GM21528 (cell line): Measurements from ENCODE around the gene RFX4.

Experiments
- ATAC-seq: cut with Tn5 transposase; IDR thresholded peaks from one replicate; pipeline ENCODE4 v1.9.1; 2021; ENCODE audit warnings: mild to moderate bottlenecking, moderate library complexity; ENCODE audit not compliant: unreplicated experiment, low FRiP score

Gene RFX4

DNA sequence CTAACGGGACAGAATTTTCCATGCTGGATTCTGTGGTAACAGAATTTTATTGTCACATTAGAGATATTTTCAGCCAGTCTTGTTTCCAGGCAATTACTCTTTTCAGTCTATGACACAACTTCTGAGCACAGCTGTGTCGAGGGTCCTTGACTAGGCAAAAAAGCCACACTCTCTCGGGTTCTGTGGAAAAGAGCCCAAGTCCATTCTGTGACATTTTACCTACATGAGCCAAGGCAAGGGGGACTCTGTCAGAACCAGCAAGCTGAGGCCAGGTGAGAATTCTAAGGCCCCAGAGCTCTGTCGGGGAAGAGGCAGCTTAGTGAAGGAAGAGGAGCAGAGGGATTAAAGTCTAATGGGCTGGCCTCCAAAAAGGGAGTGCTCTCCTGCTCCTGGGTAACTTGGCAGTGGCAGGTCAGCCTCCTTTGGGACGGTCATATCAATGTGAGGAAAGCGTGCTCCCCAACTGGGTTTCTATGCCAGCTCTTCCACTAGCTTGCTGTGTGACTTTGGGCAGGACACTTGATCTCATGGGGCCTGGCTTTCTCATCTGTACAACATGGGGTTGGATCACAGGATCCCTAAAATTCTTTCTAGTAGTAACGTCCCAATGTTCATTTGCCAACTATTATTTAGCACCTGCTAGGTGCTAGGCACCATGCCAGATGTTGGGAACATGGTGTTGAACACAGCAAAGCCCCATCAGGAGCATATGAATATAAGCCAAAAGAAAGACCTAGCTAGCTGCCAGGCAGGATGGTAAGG, 175.7 kb downstream of the RFX4 start:
- ATAC-seq, result no peak

DNA sequence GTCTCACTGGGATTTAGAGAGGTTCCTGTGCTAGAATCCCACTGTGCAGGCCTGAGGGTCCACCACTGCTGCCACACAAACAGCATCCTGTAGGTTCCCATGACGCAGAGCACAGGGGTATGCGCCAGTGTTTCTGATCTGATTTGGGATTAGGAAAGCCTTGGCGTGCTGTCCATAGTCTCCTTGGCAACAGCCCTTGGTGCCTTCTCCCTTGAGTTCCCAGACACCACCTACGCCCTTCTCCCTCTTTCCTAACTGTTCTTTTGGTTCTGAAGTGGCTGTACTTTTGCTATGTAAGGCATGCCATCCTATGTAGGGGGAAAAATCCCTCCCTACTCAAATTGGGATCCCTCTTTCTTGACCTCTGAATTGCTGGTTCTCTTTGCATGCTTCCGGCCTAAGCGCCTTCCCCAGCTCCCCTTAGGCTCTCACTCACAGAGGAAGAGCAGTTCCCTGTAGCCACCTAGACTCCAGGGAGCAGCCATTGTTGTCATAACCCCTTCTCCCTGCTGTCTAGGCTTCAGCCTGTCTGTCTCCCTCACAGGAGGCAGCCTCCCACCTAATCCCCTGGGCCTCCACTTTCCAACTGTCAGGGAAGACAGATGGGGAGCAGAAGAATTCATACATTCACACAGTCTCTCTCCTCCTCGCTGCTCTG, 176.9 kb downstream of the RFX4 start:
- ATAC-seq, result peak; percentile 35

DNA sequence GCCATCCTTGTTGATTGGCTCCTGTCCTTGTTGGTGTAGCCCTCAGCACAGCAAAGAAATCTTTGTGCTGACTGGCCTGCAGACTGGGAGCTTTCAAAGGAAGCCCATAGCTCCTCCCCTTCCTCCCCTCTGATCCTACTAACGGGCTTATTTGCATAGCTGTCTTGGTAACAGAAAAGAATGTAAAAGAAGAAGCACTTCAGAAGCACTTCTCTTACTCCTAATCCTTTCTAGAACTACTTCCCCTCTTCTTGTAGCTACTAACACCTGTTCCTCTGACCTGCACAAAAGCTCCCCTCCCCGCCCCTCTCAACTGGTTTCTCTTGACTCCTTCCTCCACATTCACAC, 177.4 kb downstream of the RFX4 start:
- ATAC-seq, result peak; percentile 98

DNA sequence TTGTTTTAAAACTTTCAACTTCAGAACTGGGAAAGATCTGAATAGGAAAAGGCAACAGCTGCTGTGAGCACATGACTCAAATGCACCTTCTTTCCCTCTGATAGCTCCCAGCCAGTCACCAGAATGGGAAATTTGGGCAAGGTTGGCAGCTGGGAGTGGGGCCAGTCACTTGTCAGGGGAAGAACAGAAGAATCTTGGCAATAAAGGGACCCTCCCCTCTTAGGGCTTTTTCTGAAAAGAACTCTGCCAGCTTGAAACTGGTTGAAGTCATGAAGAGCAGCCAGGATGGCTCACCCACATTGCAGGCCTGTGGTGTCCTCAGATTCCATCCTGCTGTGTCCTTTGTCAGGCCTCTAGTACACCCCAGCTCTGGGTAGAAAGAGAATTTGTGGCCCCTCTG, 181.4 kb downstream of the RFX4 start:
- ATAC-seq, result no peak

DNA sequence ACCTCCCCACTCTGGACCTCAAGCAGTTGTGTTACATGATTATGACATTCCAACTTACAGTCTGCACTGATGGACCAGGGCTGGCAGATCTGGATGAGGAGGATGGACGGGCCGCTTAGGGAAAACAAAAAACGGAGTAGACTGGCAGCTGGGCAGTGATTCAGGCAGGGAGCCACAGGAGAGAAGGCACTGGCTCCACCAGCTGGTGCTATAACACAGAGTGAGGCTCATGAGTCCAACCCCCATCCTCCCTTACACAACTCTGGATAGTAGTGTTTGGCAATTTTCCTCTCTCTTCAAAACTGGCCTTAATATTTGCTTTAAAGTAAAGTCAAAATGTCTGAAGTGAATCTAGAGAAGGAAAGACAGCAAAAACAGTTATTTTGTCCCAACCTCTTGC, 181.9 kb downstream of the RFX4 start:
- ATAC-seq, result no peak

DNA sequence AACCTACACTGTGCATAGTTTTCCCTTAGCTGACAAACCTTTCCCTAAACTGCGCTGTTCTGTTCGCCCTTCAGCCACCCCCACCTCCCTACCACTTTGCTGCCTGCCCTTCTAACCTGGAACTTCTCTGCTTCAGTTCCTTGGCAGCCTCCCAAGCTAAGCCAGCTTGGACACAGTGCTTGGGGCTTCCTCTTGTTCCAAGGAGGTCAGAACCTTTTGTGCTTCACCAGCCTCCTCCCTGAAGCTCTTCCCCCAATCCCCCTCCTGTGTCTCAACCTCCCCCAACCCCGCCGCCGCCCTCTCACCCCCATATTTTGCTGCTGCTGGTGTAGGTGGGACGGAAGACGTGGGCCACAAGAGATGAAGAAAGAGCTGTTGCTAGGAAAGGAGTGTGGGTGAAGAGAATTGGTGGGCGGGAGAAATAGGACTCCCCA, 183.6 kb downstream of the RFX4 start:
- ATAC-seq, result no peak

DNA sequence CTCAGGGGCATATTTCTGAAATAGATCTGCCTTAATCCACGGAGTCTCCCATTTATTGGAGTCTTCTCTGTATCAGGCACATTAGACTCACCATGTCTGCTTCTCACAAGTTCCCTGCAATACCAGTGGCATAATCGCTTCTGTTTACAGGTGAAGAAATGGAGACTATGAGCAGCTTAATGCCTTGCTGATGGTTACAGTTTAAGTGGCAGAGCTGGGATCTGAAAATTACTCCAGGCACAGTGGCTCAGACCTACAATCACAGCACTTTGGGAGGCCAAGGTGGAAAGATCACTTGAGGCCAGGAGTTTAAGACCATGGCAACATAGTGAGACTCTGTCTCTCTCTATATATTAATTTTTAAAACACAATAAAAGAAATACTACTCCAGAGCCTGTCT, 184.4 kb downstream of the RFX4 start:
- no peak for ATAC-seq

DNA sequence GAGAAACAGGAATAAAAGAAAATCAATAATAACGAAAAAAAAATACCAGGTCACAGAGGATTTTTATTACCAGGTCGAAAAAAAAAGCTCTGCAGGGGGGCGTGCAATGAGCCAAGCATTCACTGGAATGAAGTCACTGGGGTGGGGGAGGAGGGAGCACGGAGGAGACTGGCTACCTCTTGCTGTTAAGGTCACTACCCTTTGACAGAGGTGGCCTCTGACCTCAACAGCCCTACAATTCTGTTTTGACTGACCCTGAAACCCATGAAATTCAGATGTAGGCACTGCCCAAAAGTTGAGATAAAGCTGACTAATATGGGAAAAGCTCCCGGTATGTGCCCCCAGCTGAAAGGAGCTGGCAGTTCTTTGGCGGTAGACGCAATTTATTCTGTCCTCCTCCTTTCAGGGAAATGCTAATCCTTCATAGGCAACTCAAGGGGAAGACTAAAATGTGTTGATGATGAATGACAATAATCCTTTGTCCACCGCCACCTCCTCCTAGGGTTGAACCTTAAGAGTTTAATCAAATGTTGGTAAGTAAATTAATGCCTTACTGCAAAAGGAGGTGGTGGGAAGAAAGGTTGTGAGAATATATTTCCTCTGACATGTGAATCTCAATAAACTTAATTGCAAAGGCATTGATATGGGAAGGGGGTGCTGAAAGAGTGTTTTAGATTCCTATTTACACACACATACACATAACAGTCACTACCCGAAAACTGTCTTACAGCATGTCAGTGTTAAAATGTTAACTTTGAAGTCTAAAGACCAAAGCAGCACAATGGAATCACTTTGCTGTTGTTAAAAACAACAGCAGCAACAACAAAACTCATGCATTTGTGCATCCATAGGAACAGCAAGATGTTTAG, 185.4 kb downstream of the RFX4 start:
- ATAC-seq, result no peak

DNA sequence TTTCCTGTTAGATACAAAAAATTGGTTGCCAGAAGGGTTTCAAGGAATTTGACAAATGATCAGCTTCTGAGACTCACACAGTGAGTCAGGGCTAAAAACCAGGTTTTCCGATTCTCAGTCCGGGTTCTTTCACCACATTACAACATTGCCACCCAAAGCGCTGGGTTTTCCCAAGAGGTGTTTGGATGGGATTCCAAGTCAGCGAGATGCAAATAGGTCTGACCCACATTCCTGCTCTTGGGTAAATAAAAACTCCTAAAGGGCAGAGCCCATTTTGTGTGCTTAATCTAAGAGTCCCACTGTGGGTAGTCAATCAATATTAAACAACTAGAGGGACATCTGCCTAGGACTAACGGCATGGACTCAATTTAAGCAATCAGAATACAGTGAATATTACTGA, 186.3 kb downstream of the RFX4 start:
- no peak for ATAC-seq

DNA sequence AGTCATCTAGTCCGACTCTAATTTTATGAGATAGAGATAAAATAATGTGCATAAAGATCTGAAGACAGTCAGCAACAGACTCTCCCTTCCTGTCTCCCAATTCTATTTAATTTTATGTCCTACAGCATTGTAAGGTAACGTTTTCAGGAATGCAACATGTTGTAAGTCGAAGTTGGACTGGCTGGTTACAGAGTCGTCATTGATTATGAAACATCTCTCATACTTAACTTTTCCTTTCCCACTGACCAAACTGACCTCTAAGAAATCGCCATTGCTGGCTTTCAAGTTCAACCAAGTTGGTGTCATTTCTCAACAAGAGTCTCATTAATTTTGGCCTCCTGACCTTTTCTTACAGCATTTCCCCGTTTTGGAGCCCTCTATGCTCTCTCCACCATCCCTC, 186.7 kb downstream of the RFX4 start:
- no peak for ATAC-seq

DNA sequence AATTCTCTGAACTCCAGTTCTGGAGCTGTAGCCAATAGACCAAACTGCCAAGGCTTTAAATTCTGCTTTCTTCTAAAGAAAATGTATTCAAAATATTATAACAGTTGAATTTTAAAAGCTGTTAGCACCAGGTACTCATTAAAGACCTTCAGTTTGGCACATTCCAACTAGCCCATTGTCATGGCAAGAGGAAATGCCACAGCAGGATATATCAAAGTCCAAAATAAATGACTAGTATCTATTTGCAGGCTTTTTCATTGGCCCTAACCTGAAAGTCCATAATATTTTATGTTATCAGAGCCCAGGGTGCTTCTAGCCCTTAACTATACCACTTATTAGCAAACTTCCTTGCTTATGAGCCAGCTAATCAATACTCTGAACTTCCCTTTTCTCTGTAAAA, 188.6 kb downstream of the RFX4 start:
- no peak for ATAC-seq

DNA sequence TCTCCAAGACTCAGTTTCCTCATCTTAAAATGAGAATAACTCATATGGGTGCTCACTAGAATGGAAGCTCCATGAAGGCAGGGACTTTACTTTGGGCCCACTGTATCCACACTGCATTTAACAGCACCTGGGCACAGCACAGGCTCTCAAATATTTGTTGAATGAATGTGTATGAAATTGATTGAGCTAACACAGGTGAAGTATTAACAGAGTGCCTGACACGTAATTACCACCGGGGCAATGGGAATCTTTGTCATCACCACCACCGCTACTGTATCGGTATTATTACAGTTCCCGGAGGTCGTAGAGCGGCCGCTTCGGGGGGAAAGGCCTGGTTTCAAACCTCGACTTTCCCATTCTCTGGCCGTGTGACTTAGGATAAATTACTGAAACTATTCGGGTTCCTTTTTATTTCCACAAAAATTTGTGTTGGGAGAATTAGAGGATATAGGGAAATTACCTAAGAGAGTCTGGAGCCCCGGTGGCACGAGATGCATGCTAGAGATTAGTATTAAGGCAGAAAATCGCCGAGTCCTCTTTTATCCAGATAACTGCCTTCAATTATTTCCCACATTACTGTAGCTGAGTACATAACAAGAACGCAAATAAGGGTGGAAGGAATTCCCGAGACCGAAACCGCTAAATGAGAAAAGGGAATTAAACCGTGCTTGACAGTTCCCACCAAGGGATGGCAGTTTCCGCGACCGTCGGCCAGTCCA, 190.6 kb downstream of the RFX4 start:
- no peak for ATAC-seq

DNA sequence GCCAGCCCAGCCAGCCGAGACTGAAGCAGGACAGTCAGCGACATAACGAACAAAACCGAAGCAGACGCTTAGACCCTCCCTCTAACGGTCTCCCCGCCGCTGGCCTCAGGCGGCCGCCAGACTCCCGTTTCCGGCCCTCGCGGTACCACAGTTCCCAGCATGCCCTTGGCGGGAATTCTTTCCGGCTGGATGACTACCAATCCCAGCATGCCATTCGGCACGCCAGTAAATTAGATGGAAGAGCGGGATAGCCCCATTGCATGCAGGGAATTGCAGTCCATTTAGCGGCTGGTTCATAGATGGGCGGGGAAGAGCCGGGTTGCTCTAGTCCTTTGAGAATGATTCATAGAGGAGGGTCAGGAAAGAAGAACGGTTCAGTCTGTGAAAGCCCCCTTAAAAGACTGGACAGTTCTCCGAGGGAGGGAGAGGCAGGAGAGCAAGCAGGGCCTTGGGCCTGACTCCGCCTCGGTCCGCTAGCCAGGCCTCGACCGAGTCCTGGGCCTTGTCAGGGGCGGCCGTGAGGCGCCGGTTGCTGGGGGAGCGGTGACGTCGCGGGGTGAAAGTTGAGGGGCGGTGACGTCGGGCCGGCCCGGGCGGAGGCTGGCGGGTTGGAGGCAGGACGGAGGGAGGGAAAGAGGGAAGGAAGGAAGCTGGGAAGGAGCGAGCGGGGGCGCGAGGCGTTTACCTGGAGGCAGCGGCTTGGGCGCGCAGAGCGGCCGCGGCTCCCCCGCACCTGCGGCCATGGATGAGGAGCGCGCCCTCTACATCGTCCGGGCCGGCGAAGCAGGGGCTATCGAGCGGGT, 191.4 kb downstream of the RFX4 start, which contains the start of gene RIC8B:
Gene RIC8B (plus strand): TSS at position 678 of the 803 bp plus-strand sequence. CDS start 64 bp downstream, at position 742.
- peak; percentile 91 for ATAC-seq

DNA sequence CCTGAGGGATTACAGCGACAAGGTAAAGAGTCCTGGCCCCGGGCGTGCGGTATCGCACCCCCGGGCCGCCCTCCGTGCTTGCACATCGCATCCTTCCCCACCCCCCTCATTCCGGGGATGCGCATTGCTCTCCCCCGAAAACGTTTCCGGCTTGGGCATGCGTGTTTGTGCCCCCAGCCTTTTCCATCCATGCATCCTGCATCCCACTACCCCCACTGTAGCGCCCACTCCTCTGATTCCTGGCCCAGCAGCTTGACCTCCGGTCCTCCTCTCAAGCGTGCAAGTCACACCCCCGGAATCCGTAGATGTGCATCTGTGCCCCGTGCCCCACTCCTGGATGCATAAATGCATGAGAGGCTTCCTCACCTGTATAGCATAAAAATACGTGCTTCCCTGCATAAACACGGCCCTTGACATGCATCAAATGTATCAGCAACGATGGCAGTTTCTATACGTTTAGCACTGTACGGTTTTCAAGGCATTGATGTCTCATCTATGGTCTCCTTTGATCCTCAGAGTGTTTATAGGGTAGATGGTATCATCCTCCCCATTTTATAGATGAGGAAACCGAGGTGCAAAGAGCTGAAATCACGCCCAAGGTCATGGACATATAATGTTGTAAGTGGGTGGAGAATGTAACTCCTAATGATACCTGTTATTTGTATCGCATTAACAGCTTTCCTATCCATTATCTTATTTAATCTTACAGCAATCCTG, 192.2 kb downstream of the RFX4 start:
- peak; percentile 6 for ATAC-seq

DNA sequence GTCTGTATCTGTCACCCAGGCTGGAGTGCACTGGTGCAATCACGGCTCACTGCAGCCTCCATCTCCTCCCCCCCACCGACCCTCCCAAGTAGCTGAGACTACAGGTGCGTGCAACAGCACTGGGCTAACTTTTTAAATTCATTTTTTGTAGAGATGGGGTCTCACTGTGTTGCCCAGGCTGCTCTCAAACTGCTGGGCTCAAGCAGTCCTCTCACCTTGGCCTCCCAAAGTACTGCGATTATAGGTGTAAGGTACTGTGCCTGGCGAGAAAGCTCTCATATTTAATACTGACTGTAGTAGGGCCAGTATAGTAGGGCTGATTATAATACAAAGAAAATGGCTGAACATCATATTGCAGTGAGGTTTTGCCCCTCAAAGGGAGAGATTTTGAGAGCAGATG, 194.1 kb downstream of the RFX4 start:
- ATAC-seq, result no peak

DNA sequence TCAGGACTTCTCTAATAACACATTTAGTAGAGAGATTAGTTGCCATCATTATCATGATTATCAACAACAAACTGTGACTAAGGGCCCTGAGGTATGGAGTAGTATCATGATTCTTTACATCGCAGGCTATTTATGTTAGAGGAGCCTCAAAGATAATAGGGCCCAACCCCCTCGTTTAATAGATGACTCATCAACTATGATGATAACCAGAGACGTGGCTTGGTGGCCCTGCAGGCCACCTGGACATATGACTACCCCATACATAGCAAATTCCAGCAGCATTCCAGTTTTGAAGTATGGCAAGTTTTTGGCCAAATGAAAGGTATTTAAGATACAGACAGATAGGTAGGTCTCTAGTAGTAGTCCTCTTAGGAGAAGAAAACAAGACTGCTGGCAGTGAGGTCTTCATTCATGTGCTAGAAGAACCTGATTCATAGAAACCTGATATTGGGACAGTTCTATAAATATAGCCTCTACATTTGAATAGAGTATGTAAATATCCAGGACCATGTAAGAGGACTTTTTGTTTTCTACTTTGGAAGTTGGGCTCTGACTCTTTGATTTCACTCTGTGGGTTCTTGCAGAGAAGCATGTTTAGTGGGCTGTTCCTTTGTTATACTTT, 197.3 kb downstream of the RFX4 start:
- no peak for ATAC-seq

DNA sequence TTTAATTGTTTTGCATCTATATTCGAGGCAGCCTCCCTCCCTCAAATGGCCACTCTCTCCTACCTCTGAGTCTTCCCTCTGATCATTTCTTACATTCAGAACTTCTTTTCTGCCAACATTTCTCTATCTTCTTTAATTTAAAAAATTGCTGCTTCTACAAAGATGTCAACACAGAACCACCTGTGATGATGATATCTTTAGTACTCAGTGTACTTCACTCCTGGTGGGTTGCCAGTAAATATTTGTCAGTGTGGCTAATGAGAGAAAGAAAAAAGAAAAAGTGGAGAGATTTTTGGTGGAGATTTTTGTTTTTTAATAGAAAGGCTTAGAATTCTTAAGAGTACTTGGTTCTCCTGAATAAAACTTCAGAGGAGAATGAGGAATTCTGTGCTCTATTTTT, 199.8 kb downstream of the RFX4 start:
- ATAC-seq, result no peak

DNA sequence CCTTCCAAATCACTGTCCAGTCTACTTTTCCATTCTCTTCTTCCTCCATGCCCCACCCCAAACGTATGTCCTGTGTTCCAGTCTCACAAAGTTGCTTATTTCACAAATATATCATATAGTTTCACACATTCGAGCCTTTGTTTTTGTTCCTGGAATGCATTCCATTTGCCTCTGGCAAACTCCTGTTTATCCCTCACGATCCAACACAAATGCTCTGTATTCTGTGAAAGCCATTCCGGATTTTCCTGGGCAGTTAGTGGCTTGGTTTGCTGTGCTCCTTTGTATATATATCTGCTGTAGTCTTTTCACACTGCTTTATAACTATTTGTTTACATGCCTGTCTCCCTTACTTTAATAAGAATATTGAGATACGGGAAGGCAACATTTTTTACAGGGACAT, 200.7 kb downstream of the RFX4 start:
- no peak for ATAC-seq

DNA sequence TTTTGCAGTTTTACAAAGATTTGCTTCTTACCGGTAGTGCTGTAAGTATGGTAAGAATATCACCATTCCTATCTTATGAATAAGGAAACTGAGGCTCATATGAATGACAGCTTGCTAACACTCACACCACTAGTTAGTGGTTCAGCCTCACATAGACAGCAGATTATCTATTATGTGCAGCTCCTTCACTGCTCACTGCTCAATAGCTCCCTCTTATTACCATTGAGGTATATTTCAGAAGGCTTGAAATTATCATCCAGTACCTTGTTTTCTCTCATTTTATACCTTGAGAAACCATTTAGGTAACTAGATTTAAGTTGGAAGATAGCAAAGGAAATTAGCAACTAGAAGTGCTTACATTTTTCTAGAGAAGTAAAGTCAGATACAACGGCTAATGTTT, 207.2 kb downstream of the RFX4 start:
- ATAC-seq, result no peak
